Coronary artery (tissue), 2 donors: Measurements from ENCODE around the gene RASGRF1.

Experiments
- DNase-seq: peaks from one replicate; pipeline ENCODE4 v3.0.0-alpha.2; 2017; ENCODE audit warnings: low spot score
- H3K27ac ChIP-seq, 2 donors: fragments of 200-600 bp; sonication (generic); one replicate each; pipeline ENCODE4 v1.5.1; 2016 to 2019
- H3K4me3 ChIP-seq: fragments of 200-600 bp; sonication (generic); 2 replicates; pipeline ENCODE4 v1.5.1; 2016; ENCODE audit warnings: mild to moderate bottlenecking, moderate library complexity
- TF ChIP-seq, protein P1 (sequence below): fragments of 200-600 bp; sonication (generic); IDR thresholded peaks from one replicate; pipeline ENCODE4 v1.5.1; 2019; ENCODE audit warnings: antibody characterized with exemption

RASGRF1 gene

DNA sequence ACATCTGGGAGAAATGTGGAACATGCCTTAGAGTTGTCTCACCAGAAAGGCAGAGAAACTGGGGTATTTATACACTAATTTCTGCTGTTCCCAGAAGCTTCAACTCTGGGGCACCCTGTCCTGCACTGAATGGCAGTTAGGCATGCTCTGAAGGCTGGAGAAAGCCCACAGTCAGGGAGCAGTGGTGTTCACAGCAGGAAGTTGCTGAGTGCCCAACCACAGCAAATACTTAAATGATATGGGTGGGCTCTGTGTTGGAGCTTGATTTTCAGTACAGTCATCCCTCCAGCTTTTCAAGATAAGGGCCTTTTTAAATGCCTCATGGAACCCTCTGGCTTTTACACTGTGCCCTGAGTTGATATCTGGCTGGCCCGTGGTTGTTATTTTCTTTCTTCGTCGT lies 38.7 kb upstream of the RASGRF1 start:
- no peak for DNase-seq
- TF ChIP-seq, protein P1, sequence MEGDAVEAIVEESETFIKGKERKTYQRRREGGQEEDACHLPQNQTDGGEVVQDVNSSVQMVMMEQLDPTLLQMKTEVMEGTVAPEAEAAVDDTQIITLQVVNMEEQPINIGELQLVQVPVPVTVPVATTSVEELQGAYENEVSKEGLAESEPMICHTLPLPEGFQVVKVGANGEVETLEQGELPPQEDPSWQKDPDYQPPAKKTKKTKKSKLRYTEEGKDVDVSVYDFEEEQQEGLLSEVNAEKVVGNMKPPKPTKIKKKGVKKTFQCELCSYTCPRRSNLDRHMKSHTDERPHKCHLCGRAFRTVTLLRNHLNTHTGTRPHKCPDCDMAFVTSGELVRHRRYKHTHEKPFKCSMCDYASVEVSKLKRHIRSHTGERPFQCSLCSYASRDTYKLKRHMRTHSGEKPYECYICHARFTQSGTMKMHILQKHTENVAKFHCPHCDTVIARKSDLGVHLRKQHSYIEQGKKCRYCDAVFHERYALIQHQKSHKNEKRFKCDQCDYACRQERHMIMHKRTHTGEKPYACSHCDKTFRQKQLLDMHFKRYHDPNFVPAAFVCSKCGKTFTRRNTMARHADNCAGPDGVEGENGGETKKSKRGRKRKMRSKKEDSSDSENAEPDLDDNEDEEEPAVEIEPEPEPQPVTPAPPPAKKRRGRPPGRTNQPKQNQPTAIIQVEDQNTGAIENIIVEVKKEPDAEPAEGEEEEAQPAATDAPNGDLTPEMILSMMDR, result no peak
- H3K27ac ChIP-seq, result no peak overlapping the region

DNA sequence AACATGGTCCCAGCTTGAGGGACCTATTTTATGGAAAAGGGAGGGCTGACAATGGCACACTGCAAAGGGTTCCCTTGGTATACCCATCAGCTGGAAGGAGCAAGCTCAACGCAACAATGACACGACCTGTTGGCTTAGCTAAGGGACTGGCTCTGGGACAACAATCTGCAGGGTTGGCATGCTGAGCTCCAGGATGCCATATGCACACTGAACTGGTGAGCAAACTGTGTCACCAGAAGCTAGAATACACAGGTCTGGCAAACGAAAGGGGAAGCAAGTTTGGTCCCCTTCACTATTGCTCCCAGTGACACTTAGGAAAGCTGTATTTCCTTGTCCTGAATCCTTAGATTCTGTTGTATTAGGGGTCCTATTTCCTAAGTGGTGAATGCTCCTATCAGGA lies 38.0 kb upstream of the RASGRF1 start:
- H3K4me3 ChIP-seq, result no peak overlapping the region
- TF ChIP-seq, protein P1, result no peak
- no peak for DNase-seq
- H3K27ac ChIP-seq, result no peak overlapping the region

More for the DNA sequence above, 38.7 kb upstream of the RASGRF1 start:
- no peak overlapping the region for H3K4me3 ChIP-seq

DNA sequence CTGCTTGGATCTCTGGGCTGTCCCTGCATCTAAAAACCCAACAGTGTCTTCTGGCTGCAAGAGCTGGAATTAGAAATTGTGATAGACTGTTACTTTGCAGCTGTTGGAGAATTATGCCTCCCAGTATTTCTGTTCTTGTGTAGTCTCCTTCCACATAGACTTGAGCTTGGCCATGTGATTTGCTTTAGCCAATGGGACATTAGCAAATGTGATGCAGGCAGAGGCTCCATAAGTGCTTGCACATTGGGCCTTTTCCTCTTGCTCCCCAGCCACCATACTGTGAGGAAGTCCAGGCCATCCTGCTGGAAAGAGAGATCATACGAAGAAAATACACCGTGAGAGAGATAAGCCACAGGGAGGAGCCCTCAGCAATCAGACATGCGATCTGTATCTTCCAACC lies 33.8 kb upstream of the RASGRF1 start:
- TF ChIP-seq, protein P1, result no peak
- no peak overlapping the region for H3K4me3 ChIP-seq
- no peak overlapping the region for H3K27ac ChIP-seq
- DNase-seq, result no peak

- TF ChIP-seq, protein P1, result no peak
- DNase-seq, result no peak
- Histone ChIP-seq H3K4me3 (no peak overlapping the region), H3K27ac (no peak overlapping the region)
Measured at GRCh38 chr15:79122991-79123390, 32.4 kb upstream of the RASGRF1 start.

DNA sequence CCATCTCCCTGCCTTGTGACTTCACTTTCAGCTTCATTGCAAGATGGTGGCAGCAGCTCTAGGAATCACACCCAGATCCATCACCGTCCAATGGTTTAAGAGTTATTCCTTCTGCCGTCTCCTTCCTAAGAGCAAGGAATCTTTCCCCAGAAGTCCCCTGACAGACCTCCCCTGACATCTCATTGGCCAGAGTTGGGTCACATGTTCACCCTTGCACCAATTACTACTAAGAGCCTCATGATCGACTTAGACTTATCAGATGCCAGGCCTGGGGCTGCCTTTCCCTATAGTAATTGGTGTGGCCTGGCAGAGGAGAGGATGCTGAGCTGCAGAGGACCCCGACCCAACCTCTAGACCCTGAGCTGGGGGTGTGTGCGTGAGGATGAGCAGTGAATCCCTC lies 31.8 kb upstream of the RASGRF1 start:
- no peak overlapping the region for H3K27ac ChIP-seq
- TF ChIP-seq, protein P1, result no peak

GRCh38 chr15:79121571-79121970 lies 31.0 kb upstream of the RASGRF1 start:
- Histone ChIP-seq H3K27ac (no peak overlapping the region), H3K4me3 (no peak overlapping the region)
- TF ChIP-seq, protein P1, result no peak
- no peak for DNase-seq

More for the DNA sequence above, 31.8 kb upstream of the RASGRF1 start:
- no peak overlapping the region for H3K4me3 ChIP-seq
- no peak for DNase-seq

- no peak for DNase-seq
- Histone ChIP-seq H3K4me3 (no peak overlapping the region), H3K27ac (no peak overlapping the region)
- TF ChIP-seq, protein P1, result no peak
Measured at GRCh38 chr15:79117442-79118204, 27.0 kb upstream of the RASGRF1 start.
